NOMO-1 treated with DMSO at 0.1 percent for 48 hours (cell line): ENCODE measurements around the gene SLC17A1.

Source experiments
- DNase-seq: peaks from one replicate; lab custom pipeline; 2025; ENCODE audit not compliant: unreplicated experiment; lab: John Stamatoyannopoulos, UW

SLC17A1 gene

GRCh38 chr6:25831532-25832306, at the start of gene SLC17A1:
Gene SLC17A1, minus strand, starts transcription at chr6:25832052. Its CDS starts 1,495 bp downstream, at chr6:25830557.
- DNase-seq: no peak

- DNase-seq: no peak
Measured at GRCh38 chr6:25880601-25881000, 48.7 kb upstream of the SLC17A1 start.

- DNase-seq: no peak
Measured at GRCh38 chr6:25878721-25879322, 47.0 kb upstream of the SLC17A1 start.

GRCh38 chr6:25875926-25876602, 44.2 kb upstream of the SLC17A1 start:
- DNase-seq: no peak

- DNase-seq: no peak
Measured at GRCh38 chr6:25875563-25875905, 43.7 kb upstream of the SLC17A1 start.

- DNase-seq: no peak
Measured at GRCh38 chr6:25874822-25875562, 43.1 kb upstream of the SLC17A1 start.

- no peak for DNase-seq
Measured at GRCh38 chr6:25874118-25874517, 42.3 kb upstream of the SLC17A1 start, which contains the start of gene SLC17A3. Gene SLC17A3, minus strand, starts transcription at chr6:25874243. Its CDS starts 5,856 bp downstream, at chr6:25868387.

- no peak for DNase-seq
Measured at GRCh38 chr6:25872814-25873213, 41.0 kb upstream of the SLC17A1 start.

GRCh38 chr6:25869840-25870239, 38.0 kb upstream of the SLC17A1 start:
- DNase-seq: no peak

- DNase-seq: no peak
Measured at GRCh38 chr6:25868436-25869183, 36.8 kb upstream of the SLC17A1 start.

- DNase-seq: no peak
Measured at GRCh38 chr6:25866011-25866410, 34.2 kb upstream of the SLC17A1 start.

- DNase-seq: no peak
Measured at GRCh38 chr6:25863360-25863759, 31.5 kb upstream of the SLC17A1 start.

GRCh38 chr6:25862199-25862598, 30.3 kb upstream of the SLC17A1 start:
- DNase-seq: no peak

GRCh38 chr6:25852756-25853155, 20.9 kb upstream of the SLC17A1 start:
- no peak for DNase-seq

- DNase-seq: no peak
Measured at GRCh38 chr6:25851961-25852360, 20.1 kb upstream of the SLC17A1 start.

GRCh38 chr6:25844518-25844917, 12.7 kb upstream of the SLC17A1 start:
- no peak for DNase-seq

GRCh38 chr6:25842526-25842925, 10.7 kb upstream of the SLC17A1 start:
- no peak for DNase-seq

GRCh38 chr6:25835442-25836283, 3.8 kb upstream of the SLC17A1 start:
- DNase-seq: no peak

GRCh38 chr6:25834950-25835349, 3.1 kb upstream of the SLC17A1 start:
- no peak for DNase-seq

GRCh38 chr6:25833136-25833535, 1.3 kb upstream of the SLC17A1 start:
- no peak for DNase-seq
